Fibroblast of lung (primary cell): ENCODE measurements around the gene ADRM1. TPM values are rescaled to one million over a fixed set of nuclear protein-coding genes. Genes with fewer than 3 reads are reported as not detected.

Experiments
- DNase-seq, 2 donors: peaks; one replicate each; pipeline versions ENCODE4 v3.0.0 to v3.0.0-alpha.2; 2010; ENCODE audit warnings: low read depth in 2 of 2
- H2AFZ ChIP-seq: 2 replicates; pipeline ENCODE4 v1.5.1; 2012; ENCODE audit warnings: low read length, control low read depth, inconsistent platforms
- H3K27ac ChIP-seq: 2 replicates; pipeline ENCODE4 v1.5.1; 2011; ENCODE audit warnings: low read length, control low read depth; ENCODE audit not compliant: insufficient read depth
- H3K27me3 ChIP-seq: 2 replicates; pipeline ENCODE4 v1.5.1; 2011; ENCODE audit warnings: mild to moderate bottlenecking, low read length; ENCODE audit not compliant: control insufficient read depth, insufficient read depth
- H3K36me3 ChIP-seq: 2 replicates; pipeline ENCODE4 v1.5.1; 2011; ENCODE audit warnings: low read length; ENCODE audit not compliant: control insufficient read depth, insufficient read depth
- H3K4me1 ChIP-seq: 2 replicates; pipeline ENCODE4 v1.5.1; 2011; ENCODE audit warnings: low read length; ENCODE audit not compliant: control insufficient read depth, insufficient read depth; ENCODE audit errors: extremely low read depth
- H3K4me2 ChIP-seq: 2 replicates; pipeline ENCODE4 v1.5.1; 2011; ENCODE audit warnings: low read length, control low read depth; ENCODE audit not compliant: insufficient read depth; ENCODE audit errors: extremely low read depth
- H3K4me3 ChIP-seq, 4 experiments: fragments of 200-600 bp in 1 of 4; sonication (generic) in 1 of 4; replicated peaks in 1 of 4; 2 replicates each; pipeline ENCODE4 v1.5.1; 2011 to 2016; ENCODE audit warnings: low read length in 4 of 4, low read depth in 3 of 4, mild to moderate bottlenecking in 3 of 4, control low read depth in 2 of 4, inconsistent platforms in 1 of 4, mixed read lengths in 1 of 4; ENCODE audit not compliant: insufficient read depth in 1 of 4; ENCODE audit errors: control extremely low read depth in 1 of 4
- H3K79me2 ChIP-seq: 2 replicates; pipeline ENCODE4 v1.5.1; 2012; ENCODE audit warnings: mild to moderate bottlenecking, low read length, inconsistent platforms; ENCODE audit not compliant: control insufficient read depth, insufficient read depth
- H3K9ac ChIP-seq: 2 replicates; pipeline ENCODE4 v1.5.1; 2011; ENCODE audit warnings: mild to moderate bottlenecking, low read length, control low read depth; ENCODE audit not compliant: insufficient read depth
- H3K9me3 ChIP-seq: 2 replicates; pipeline ENCODE4 v1.5.1; 2012; ENCODE audit warnings: low read depth, low read length; ENCODE audit not compliant: control insufficient read depth, insufficient read depth
- H4K20me1 ChIP-seq: 2 replicates; pipeline ENCODE4 v1.5.1; 2011; ENCODE audit warnings: low read length; ENCODE audit not compliant: control insufficient read depth, insufficient read depth; ENCODE audit errors: extremely low read depth
- EZH2 ChIP-seq: IDR thresholded peaks from 2 replicates; pipeline ENCODE4 v1.5.1; 2012; ENCODE audit warnings: low read length, control low read depth, mild to moderate bottlenecking; ENCODE audit errors: missing control alignments
- polyA plus RNA-seq, 2 donors: library from polyadenylated mRNA; depleted of rRNA in 1 of 2; stranded (reverse) in 1 of 2; unstranded in 1 of 2; fragments of >200 nt; gene quantifications; 2 replicates each; pipeline ENCODE4 v1.2.1, GENCODE V29; 2011 to 2012; ENCODE audit warnings: missing spikeins in 1 of 2
- total RNA-seq: library from RNA; depleted of rRNA; stranded (reverse); fragments of >200 nt; gene quantifications from 2 replicates; pipeline ENCODE4 v1.2.1, GENCODE V29; 2014
- TF ChIP-seq, protein P1 (sequence below), 2 donors: IDR thresholded peaks in 1 of 2; conservative IDR thresholded peaks in 1 of 2; 1 replicate in 1 of 2; 2 replicates in 1 of 2; pipeline ENCODE4 v1.5.1; 2011 to 2012; ENCODE audit warnings: low read length in 2 of 2, control low read depth in 1 of 2, inconsistent platforms in 1 of 2, low read depth in 1 of 2, mild to moderate bottlenecking in 1 of 2

ADRM1 gene
- total and polyA plus RNA-seq, 2 donors (not counting 1 experiment from before 2014, with no cell fraction given) = 41.2 to 71.3 TPM

DNA sequence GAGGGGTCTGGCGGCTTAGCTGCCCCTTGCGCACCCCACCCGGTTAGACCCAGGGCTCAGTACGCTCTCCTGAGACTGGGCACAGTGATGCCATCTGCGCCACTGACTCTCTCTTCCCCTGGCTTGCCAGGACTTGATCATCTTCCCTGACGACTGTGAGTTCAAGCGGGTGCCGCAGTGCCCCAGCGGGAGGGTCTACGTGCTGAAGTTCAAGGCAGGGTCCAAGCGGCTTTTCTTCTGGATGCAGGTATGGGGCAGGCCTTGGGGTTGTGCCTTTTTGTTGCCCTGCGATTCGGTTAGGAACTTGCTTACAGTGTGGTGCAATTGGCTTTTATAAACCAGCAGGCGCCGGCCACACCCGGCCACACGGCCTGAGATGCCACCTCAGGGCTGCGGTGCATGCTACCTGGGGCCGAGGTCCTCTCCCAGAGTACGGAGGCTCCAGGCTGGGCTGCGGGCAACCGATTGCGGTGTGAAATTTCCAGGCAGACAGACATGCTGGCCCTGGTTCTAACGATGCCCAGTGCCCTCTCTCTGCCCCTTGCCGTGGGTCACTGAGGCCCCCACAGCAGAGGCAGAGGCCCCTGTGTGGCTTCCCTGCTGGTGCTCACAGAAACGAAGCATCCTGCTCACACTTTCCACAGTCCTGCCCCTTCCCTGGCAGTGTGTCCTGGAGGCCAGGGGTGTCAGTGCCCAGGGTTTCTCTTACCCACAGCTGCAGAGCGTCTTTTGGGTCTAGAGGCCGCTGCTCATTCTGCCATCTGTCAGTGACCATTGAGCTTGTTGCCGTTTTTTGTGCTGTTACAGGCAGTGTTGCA lies 1.7 kb downstream of the ADRM1 start:
- peaks cover 31% of the 10 kb centered on the region for H3K36me3 ChIP-seq
- peak overlapping the region; percentile 76 to 92 (median 88) for H3K4me3 ChIP-seq
- no peaks in the 10 kb centered on the region for H3K27me3 ChIP-seq
- H3K4me2 ChIP-seq = peak overlapping the region; percentile 73
- H2AFZ ChIP-seq = no peak overlapping the region
- H3K79me2 ChIP-seq = peaks cover 37% of the 10 kb centered on the region
- no peak overlapping the region for H3K9ac ChIP-seq
- H4K20me1 ChIP-seq = peaks cover 3% of the 10 kb centered on the region
- no peak for DNase-seq
- H3K9me3 ChIP-seq = no peaks in the 10 kb centered on the region
- peaks cover 4% of the 10 kb centered on the region for H3K4me1 ChIP-seq
- peak overlapping the region; percentile 86 for H3K27ac ChIP-seq
- TF ChIP-seq, protein P1, sequence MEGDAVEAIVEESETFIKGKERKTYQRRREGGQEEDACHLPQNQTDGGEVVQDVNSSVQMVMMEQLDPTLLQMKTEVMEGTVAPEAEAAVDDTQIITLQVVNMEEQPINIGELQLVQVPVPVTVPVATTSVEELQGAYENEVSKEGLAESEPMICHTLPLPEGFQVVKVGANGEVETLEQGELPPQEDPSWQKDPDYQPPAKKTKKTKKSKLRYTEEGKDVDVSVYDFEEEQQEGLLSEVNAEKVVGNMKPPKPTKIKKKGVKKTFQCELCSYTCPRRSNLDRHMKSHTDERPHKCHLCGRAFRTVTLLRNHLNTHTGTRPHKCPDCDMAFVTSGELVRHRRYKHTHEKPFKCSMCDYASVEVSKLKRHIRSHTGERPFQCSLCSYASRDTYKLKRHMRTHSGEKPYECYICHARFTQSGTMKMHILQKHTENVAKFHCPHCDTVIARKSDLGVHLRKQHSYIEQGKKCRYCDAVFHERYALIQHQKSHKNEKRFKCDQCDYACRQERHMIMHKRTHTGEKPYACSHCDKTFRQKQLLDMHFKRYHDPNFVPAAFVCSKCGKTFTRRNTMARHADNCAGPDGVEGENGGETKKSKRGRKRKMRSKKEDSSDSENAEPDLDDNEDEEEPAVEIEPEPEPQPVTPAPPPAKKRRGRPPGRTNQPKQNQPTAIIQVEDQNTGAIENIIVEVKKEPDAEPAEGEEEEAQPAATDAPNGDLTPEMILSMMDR (conservative IDR thresholded peaks at IDR 0.05 in 1 of 2, IDR thresholded peaks at IDR 0.05 in 1 of 2; ENCODE audit: low read depth in 1 of 2, low read length in 2 of 2) = no peak
- no peak for TF ChIP-seq EZH2

- TF ChIP-seq EZH2 = no peak
- TF ChIP-seq, protein P1 (conservative IDR thresholded peaks at IDR 0.05 in 1 of 2, IDR thresholded peaks at IDR 0.05 in 1 of 2; ENCODE audit: low read depth in 1 of 2, low read length in 2 of 2) = no peak
- peak overlapping the region; percentile 73 for H3K4me2 ChIP-seq
Measured at GRCh38 chr20:62305149-62305764, 2.5 kb downstream of the ADRM1 start.

GRCh38 chr20:62305765-62306413 lies 3.1 kb downstream of the ADRM1 start:
- Histone ChIP-seq H3K4me3 (no peak overlapping the region), H3K36me3 (peaks cover 38% of the 10 kb centered on the region), H3K9ac (no peak overlapping the region), H3K4me2 (peak overlapping the region; percentile 9), H3K4me1 (peaks cover 4% of the 10 kb centered on the region), H4K20me1 (peaks cover 3% of the 10 kb centered on the region), H3K79me2 (peaks cover 37% of the 10 kb centered on the region), H3K27ac (no peak overlapping the region), H2AFZ (no peak overlapping the region), H3K27me3 (no peaks in the 10 kb centered on the region), H3K9me3 (no peaks in the 10 kb centered on the region)
- no peak for DNase-seq
- TF ChIP-seq EZH2 = no peak
- TF ChIP-seq, protein P1 (conservative IDR thresholded peaks at IDR 0.05 in 1 of 2, IDR thresholded peaks at IDR 0.05 in 1 of 2; ENCODE audit: low read depth in 1 of 2, low read length in 2 of 2) = no peak

More at GRCh38 chr20:62305149-62305764, 2.5 kb downstream of the ADRM1 start:
- peaks cover 4% of the 10 kb centered on the region for H3K4me1 ChIP-seq
- H4K20me1 ChIP-seq = peaks cover 3% of the 10 kb centered on the region
- peak overlapping the region in 1 of 4 experiments; percentile 85 for H3K4me3 ChIP-seq
- no peak overlapping the region for H3K9ac ChIP-seq
- no peak overlapping the region for H3K27ac ChIP-seq
- no peaks in the 10 kb centered on the region for H3K9me3 ChIP-seq
- H3K79me2 ChIP-seq = peaks cover 37% of the 10 kb centered on the region
- H3K36me3 ChIP-seq = peaks cover 35% of the 10 kb centered on the region
- no peak overlapping the region for H2AFZ ChIP-seq
- DNase-seq = no peak
- no peaks in the 10 kb centered on the region for H3K27me3 ChIP-seq
